ENCODE measurements around the gene RABL6. TPM values are rescaled to one million over a fixed set of nuclear protein-coding genes. Genes with fewer than 3 reads are reported as not detected.

RABL6 gene
- total RNA-seq, 2 experiments from 2014 or later: 74.9 to 82.7 TPM

- Mint-ChIP-seq H3K27me3 (ENCODE audit: low read depth) (no peaks in the 10 kb centered on the region), H3K4me1 (ENCODE audit: low read depth) (peaks cover 22% of the 10 kb centered on the region), H3K9me3 (no peaks in the 10 kb centered on the region), H3K36me3 (ENCODE audit: low read depth) (peaks cover 24% of the 10 kb centered on the region), H3K4me3 (no peak overlapping the region), H3K27ac (no peak overlapping the region)
- DNase-seq: no peak
- CTCF ChIA-PET: interaction anchor here (0.6 to 1.7 kb wide), 3 partner anchors 20 to 648 kb away, joined by 3 to 4 read pairs (median 3); no protein-coding TSS in a partner anchor
- intact Hi-C loops (cut with micrococcal nuclease): no loop called here
Measured at GRCh38 chr9:136814725-136815421, 7.1 kb downstream of the RABL6 start.

DNA sequence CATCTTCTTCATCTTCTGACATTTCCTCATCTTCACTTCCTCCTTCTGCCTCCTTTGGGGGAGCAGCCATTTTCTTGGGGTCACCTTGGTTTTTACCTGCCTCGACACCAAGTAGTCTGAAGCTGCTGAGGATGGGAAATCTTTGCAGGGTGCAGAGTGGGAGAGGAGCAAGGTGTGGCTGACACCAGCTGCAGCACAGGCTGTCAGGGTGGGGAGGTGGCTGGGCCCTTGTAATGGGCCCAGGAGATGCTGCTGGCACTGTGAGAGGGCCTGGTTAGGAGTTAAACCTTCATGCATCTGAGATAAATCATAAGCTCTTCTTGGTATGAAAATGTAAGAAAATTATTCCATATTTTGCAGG is 7.7 kb downstream of the RABL6 start:
- intact Hi-C loops (cut with micrococcal nuclease): no loop called here
- CTCF ChIA-PET: interaction anchor here (0.6 to 1.7 kb wide), 3 partner anchors 19 to 389 kb away, joined by 3 to 4 read pairs (median 3); no protein-coding TSS in a partner anchor
- Mint-ChIP-seq H3K36me3 (ENCODE audit: low read depth) (peaks cover 23% of the 10 kb centered on the region), H3K27me3 (ENCODE audit: low read depth) (no peaks in the 10 kb centered on the region), H3K4me3 (no peak overlapping the region), H3K4me1 (ENCODE audit: low read depth) (peaks cover 19% of the 10 kb centered on the region), H3K27ac (no peak overlapping the region), H3K9me3 (no peaks in the 10 kb centered on the region)
- DNase-seq: no peak

- Mint-ChIP-seq H3K4me3 (no peak overlapping the region), H3K27me3 (ENCODE audit: low read depth) (no peaks in the 10 kb centered on the region), H3K36me3 (ENCODE audit: low read depth) (peaks cover 8% of the 10 kb centered on the region), H3K4me1 (ENCODE audit: low read depth) (peaks cover 8% of the 10 kb centered on the region), H3K27ac (no peak overlapping the region), H3K9me3 (no peaks in the 10 kb centered on the region)
- intact Hi-C loops (cut with micrococcal nuclease): no loop called here
- no peak for DNase-seq
- CTCF ChIA-PET: no interaction called here
Measured at GRCh38 chr9:136820971-136821825, 13.4 kb downstream of the RABL6 start.

DNA sequence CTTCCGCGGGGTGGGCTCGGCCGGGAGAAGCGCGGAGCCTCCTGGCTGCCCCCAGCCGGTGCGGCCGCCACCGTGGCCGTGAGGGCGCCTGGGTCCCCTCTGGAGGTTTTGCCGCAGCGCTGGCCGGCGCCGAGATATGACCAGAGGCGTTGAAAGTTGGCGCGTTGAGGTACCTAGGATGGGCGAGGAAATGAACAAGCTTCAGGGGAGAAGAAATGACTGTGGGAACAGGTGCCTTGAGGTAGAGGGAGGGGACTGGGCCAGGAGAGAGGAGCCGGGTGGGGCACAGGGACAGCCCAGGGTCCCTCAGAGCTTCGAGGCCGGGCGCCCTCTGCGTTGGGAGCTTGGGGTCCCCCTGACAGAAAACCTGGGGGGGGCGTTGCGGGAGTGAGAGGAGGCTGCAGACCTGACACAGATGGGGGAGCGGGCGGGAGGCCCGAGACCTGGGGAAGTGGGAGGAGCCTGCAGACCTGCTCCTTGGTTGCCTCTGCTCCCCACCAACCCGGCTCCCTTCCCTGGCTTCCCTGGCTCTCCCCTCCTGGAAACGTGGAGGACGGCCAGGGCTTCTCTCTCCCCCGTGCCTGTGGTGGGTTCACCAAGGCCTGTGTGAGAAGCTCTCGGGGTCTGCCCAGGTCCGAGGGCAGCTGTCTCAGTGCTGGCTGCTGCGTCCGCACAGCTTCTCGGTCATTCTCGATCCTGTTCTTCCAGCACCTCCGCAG is 14.2 kb downstream of the RABL6 start:
- H3K27me3 Mint-ChIP-seq (ENCODE audit: low read depth): no peaks in the 10 kb centered on the region
- intact Hi-C loops (cut with micrococcal nuclease): no loop called here
- H3K36me3 Mint-ChIP-seq (ENCODE audit: low read depth): peaks cover 7% of the 10 kb centered on the region
- no peaks in the 10 kb centered on the region for H3K9me3 Mint-ChIP-seq
- H3K4me3 Mint-ChIP-seq: no peak overlapping the region
- CTCF ChIA-PET: interaction anchor here (1.1 kb wide), 1 partner anchor 22 kb away, joined by 3 read pairs; no protein-coding TSS in a partner anchor
- peaks cover 7% of the 10 kb centered on the region for H3K4me1 Mint-ChIP-seq (ENCODE audit: low read depth)
- DNase-seq: no peak
- no peak overlapping the region for H3K27ac Mint-ChIP-seq

GRCh38 chr9:136823136-136824046 is 15.6 kb downstream of the RABL6 start:
- no peak for DNase-seq
- CTCF ChIA-PET: interaction anchor here (1.1 kb wide), 1 partner anchor 21 kb away, joined by 3 read pairs; no protein-coding TSS in a partner anchor
- Mint-ChIP-seq H3K27me3 (ENCODE audit: low read depth) (no peaks in the 10 kb centered on the region), H3K27ac (no peak overlapping the region), H3K36me3 (ENCODE audit: low read depth) (peaks cover 5% of the 10 kb centered on the region), H3K4me3 (no peak overlapping the region), H3K4me1 (ENCODE audit: low read depth) (peaks cover 5% of the 10 kb centered on the region), H3K9me3 (no peaks in the 10 kb centered on the region)
- intact Hi-C loops (cut with micrococcal nuclease): no loop called here

GRCh38 chr9:136824496-136825225 is 16.9 kb downstream of the RABL6 start:
- H3K4me1 Mint-ChIP-seq (ENCODE audit: low read depth): peaks cover 5% of the 10 kb centered on the region
- DNase-seq: no peak
- intact Hi-C loops (cut with micrococcal nuclease): no loop called here
- no peak overlapping the region for H3K4me3 Mint-ChIP-seq
- no peaks in the 10 kb centered on the region for H3K27me3 Mint-ChIP-seq (ENCODE audit: low read depth)
- H3K27ac Mint-ChIP-seq: no peak overlapping the region
- H3K9me3 Mint-ChIP-seq: no peaks in the 10 kb centered on the region
- CTCF ChIA-PET: interaction anchor here (0.8 kb wide), 1 partner anchor 222 kb away, joined by 3 read pairs; no protein-coding TSS in a partner anchor
- H3K36me3 Mint-ChIP-seq (ENCODE audit: low read depth): peaks cover 7% of the 10 kb centered on the region

DNA sequence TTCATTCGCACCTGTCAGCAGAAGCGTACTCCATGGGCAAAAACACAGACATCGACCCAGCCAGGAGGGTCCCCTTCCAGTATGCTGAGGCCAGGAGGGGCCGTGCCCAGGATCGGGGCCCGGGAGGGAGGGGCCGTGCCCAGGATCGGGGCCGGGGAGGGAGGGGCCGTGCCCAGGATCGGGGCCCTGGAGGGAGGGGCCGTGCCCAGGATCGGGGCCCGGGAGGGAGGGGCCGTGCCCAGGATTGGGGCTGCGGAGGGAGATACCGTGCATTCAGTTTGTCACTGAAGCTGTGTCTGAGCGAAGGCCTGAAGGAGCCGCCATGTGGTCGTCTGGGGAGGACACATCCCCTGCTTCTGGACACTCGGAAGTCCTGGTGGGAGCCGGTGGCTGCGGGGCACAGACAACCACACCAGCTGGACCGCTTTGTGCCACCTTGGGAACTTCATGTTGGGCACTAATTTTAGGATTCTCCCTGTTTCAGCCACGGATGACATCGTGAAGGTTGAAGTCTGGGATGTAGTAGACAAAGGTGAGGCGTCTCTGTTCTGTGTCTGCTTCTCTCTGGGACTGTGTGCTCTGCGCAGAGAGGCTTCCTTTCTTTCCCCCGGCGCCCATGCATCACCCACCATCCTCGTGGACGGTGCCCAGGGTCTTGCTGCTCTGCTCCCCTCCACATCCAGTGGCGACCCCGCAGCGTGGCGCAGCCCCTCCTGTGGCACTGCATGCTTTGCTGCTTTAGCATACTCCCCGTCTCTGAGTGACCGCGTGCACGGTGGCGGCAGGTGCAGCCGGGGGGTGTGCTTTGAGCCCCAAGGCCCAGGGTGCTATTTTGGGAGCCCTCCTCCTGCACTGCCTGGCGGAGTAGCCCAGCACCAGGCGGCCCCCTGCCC is 17.8 kb downstream of the RABL6 start:
- peaks cover 5% of the 10 kb centered on the region for H3K4me1 Mint-ChIP-seq (ENCODE audit: low read depth)
- H3K27me3 Mint-ChIP-seq (ENCODE audit: low read depth): no peaks in the 10 kb centered on the region
- H3K36me3 Mint-ChIP-seq (ENCODE audit: low read depth): peaks cover 7% of the 10 kb centered on the region
- intact Hi-C loops (cut with micrococcal nuclease): no loop called here
- DNase-seq: no peak
- CTCF ChIA-PET: no interaction called here
- no peaks in the 10 kb centered on the region for H3K9me3 Mint-ChIP-seq
- H3K4me3 Mint-ChIP-seq: no peak overlapping the region
- H3K27ac Mint-ChIP-seq: no peak overlapping the region

- DNase-seq: no peak
- CTCF ChIA-PET: no interaction called here
- intact Hi-C loops (cut with micrococcal nuclease): no loop called here
- peaks cover under 1% of the 10 kb centered on the region for H3K4me1 Mint-ChIP-seq (ENCODE audit: low read depth)
- no peak overlapping the region for H3K27ac Mint-ChIP-seq
- H3K9me3 Mint-ChIP-seq: no peaks in the 10 kb centered on the region
- peaks cover 6% of the 10 kb centered on the region for H3K36me3 Mint-ChIP-seq (ENCODE audit: low read depth)
- no peak overlapping the region for H3K4me3 Mint-ChIP-seq
- no peaks in the 10 kb centered on the region for H3K27me3 Mint-ChIP-seq (ENCODE audit: low read depth)
Measured at GRCh38 chr9:136826188-136826541, 18.4 kb downstream of the RABL6 start.

GRCh38 chr9:136826703-136827582 is 19.2 kb downstream of the RABL6 start:
- no peak for DNase-seq
- Mint-ChIP-seq H3K4me1 (ENCODE audit: low read depth) (no peaks in the 10 kb centered on the region), H3K36me3 (ENCODE audit: low read depth) (peaks cover 10% of the 10 kb centered on the region), H3K27ac (no peak overlapping the region), H3K4me3 (no peak overlapping the region), H3K27me3 (ENCODE audit: low read depth) (no peaks in the 10 kb centered on the region), H3K9me3 (no peaks in the 10 kb centered on the region)
- intact Hi-C loops (cut with micrococcal nuclease): no loop called here
- CTCF ChIA-PET: no interaction called here

All from activated naive CD4-positive, alpha-beta T cell treated with anti-CD3 and anti-CD28 coated beads for 36 hours (primary cell).